HG02981 (cell line): ENCODE results near the gene CTBP1.
A peak's percentile ranks its signal among the peaks of the same experiment; 100 is the strongest.

Experiments
- ATAC-seq: cut with Tn5 transposase; IDR thresholded peaks from one replicate; pipeline ENCODE4 v1.9.1; 2021; ENCODE audit warnings: mild to moderate bottlenecking, moderate library complexity; ENCODE audit not compliant: unreplicated experiment

The CTBP1 gene

DNA sequence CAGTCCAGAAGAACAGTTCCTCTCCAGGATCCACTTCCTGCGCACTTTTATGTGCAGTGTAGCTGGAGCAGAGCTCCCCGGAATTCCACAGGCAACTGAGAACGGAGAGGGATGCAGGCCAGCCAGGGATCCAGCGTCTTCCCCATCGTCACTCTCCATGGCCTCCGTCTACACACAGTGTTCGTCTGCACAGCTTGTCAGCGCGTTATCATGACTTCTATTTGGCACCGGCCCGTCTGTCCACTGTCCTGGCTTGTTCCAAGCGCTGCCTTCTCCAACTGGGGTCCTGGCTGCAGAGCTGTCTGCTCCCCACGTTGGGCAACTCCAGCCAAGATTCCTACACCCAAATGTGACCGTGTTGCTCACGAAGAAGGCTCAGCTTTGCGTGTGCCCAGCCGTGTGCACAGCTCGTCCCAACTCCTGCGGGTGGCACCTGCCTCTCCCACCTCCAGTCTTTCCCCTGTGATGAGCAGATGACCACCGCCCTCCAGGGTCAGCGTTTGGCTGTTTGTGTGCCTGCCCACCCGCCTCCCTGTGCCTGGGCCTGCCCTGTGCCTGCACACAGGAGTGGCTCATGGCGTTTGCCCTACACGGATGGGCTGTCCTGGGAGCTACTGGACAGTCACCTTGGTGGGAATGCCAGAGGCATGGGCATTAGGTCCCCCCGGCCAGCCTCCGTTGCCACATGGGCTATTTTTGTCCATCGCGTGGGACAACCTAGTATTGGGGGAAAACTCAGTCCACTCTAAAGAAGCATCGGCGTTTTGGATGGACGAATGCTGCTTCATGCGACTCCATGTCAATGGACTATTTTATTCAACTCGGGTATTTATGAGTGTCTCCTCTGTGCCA is 2.2 kb upstream of the CTBP1 start:
- ATAC-seq: no peak

DNA sequence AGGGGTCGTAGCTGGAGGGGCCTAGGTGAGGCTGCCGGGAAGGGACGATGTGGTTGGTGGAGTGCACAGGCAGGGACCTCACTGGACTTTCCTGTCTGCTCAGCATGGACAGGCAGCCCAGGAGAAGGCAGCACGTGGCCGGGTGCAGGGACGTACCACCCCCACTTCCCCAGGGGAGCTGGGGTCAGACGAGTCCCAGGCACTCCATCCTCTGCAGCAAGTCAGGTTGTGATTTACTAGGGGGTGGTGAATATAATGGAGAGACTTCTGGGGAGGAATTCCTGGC is 1.5 kb upstream of the CTBP1 start:
- ATAC-seq: no peak

DNA sequence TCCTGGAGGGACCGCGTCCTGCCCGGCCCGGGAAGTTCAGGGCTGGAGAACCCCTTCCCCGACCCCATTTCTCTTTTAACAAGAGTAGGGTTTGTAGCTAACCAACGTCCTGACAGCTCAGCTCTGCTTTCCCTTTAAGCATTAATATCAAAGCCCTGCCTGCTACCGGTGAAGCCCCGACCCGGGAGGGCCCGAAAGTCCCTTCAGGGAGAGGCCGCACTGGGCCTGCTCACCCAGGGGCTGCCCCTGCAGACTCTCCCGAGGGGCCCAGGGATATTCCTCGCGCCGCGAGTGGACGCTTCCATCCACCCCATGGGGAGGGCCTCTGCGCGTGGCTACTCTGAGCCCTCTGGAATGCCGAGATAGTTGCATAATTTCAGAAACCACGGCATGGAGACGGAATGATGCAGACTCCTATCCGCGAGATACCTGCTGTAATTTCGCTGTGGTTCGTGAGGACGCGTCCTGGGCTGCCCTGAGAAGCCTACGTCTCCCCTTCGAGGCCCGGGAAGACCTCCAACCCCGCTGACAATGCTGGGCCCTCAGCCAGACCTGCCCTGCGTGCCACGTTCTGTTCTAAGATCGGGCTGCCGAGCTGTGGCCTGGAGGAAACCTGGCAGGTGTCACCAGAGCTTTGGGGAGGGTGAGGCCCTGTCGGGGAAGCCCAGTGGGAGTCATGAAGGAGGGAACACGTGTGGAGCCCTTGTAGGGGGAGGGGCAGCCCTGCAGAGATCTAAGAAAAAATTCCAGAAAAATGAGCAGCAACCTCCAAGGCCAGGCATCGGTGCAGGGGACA is 999 bp upstream of the CTBP1 start:
- ATAC-seq: peak; percentile 3

DNA sequence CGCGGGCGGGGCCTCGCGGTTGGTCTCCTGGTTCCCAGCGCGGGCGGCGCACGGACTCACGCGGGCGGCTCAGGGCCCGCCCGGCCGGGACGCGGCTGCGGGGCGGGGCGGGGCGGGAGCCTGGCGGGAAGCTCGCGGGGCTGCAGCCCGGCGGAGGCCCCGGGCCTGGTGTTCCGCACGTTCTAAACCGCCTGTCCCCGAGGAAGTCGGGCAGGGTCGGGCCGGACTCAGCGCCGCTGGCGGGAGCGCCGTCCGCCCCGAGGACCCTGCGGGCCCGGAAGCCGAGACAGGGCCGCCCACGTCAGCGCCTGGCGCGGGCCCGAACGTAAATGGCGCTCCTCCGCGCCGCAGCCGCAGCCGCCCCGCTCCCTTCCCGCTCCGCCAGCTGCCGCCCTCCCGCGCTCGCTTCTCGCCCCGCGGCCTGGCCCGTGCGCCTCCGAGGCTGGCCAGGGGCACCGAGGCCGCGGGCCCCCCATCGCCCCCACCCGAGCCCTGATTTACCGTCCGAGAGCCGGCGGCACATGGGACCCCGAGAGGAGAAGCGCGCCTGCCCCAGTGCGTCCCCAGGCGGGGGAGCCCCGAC is 309 bp upstream of the CTBP1 start:
- peak; percentile 52 for ATAC-seq

DNA sequence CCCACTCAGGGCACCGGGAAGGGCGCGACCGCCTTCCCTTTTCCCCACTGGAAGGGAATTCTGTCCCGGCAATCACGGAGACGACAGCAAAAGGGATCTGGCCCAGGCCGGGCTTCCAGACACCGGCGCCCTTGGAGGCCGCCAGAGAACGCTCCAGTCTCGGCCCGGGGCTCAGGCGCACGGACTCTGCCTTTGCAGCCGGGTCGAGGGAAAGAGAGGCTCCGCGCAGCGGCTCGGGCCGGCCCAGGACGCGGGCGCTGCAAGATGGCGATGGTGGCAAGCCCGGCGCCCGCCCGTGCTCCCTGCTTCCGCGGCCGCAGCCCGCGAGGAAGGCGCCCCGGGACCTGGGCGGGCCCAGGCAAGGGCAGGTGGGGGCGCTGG is 1.1 kb downstream of the CTBP1 start:
- peak; percentile 13 for ATAC-seq

DNA sequence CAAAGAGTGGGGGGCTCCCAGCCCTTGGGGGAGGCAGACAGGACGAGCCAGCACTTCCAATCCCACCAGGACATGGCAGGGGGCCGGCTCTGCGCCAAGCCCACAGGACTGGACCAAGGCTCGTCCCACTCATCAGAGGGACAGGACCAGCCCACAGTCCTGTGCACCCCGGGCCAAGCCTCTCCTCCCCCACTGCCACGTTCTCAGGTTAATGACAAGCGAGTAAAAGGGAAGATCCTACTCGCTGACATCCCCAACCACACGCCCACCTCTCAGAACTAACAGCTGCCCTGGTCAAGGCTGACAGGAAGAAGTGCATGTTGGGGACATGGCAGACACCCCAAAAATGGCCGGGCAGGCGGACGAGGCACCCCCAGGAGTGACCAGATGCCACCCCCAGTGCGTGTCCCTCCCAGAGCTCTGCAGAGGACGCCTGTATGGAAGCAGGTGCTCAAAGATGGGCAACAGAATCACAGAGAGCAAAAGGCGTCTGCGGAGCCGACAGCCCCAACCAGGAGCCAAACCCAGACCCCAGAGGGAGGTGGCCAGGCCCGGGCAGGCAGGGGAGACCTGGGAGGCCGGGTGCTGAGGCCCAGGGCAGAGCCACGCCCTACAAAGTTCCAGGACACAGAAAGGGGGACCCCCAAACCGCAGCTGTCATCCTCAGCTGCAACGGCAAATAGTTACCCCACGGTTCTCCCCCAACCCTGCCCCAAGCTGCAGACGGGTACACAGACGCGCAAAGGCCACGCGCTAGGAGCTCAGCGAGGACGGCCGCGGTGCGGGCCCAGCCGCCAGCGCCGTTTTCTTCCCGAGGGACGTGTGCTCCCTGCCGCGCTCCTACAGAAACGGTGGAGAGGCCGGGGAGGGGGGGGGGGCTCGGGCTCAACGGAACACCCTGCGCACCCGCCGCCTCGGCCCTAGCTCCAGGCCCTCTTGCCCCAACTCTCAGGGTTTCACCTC is 1.7 kb downstream of the CTBP1 start:
- ATAC-seq: no peak

DNA sequence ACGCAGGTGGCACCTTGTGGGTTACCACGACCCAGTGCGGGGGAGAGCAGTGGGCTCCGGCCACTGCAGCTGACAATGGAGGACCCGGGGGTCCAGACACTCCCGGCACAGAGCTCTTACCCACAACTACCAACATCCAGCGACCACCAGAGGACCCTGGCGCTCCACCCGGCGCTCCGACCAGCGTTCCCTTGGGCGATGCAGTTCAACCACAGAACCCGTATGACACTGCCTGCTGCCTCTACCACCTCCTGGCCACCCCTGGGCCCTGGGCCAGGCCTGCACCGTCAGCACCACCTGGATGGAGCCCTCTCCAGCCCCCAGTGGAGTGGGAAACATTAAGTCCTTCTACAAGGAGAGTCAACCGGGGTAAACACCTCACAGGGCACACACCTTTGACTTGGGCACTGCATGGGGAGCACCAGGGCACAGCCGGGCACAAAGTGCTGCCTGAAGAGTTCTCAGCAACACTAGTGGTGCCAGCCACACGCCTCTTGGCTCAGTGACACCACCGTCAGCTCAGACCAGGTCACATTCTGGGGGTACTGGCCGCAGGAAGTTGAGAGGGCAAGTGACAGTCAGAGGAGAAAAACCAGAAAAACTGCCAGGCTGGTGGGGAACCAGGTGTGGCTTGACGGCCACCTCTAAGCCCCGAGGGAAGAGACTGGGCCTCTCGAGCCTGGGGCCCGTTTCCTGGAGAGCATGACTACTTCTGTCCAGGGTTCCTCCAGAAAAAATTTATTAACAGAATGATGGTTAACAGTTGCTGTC is 2.6 kb downstream of the CTBP1 start:
- no peak for ATAC-seq

DNA sequence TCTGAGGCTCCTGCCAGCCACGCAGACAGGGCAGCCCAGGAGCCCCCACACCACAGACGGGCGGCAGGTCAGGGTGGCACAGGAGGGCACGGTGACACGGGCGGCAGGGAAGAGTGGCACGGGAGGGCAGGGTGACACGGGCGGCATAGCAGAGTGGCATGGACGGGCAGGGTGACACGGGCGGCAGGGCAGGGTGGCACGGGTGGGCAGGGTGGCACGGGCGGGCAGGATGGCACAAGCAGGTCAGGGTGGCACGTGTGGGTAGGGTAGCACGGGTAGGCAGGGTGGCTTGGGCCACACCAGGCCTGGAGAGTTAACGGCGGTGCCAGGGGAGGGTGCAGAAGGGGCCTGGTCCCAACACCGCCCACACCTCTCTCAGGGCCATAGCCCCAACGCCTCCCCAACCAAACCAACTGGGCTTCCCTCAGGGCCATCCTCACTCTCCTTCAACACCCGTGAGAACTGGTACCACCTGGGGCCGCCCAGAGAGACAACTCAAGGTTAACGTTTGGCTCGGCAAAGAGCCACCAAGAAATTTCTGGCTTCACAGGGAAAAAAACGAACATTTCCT is 3.4 kb downstream of the CTBP1 start:
- no peak for ATAC-seq

DNA sequence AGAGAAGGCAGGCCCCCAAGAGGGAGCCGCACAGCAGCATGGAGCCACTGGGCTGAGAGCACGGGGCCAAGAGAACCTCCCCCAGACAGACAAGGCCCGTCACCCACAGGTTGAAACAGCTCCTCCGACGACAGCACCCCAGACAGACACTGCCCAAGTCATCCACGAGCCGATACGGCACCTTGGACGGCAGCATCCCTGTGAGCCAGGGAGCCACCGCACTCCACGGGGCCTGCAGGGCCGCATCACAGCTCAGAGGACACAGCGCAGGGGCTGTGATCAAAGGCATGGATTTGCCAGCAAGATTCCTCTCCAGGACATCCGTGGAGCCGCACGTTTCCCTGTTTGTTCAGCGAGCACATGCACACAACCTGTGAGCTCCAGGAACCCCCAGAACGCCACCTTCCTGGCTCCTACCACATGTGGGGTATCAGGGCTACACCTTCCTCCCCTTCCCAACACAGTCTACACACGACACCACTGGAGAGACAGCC is 3.9 kb downstream of the CTBP1 start:
- no peak for ATAC-seq

DNA sequence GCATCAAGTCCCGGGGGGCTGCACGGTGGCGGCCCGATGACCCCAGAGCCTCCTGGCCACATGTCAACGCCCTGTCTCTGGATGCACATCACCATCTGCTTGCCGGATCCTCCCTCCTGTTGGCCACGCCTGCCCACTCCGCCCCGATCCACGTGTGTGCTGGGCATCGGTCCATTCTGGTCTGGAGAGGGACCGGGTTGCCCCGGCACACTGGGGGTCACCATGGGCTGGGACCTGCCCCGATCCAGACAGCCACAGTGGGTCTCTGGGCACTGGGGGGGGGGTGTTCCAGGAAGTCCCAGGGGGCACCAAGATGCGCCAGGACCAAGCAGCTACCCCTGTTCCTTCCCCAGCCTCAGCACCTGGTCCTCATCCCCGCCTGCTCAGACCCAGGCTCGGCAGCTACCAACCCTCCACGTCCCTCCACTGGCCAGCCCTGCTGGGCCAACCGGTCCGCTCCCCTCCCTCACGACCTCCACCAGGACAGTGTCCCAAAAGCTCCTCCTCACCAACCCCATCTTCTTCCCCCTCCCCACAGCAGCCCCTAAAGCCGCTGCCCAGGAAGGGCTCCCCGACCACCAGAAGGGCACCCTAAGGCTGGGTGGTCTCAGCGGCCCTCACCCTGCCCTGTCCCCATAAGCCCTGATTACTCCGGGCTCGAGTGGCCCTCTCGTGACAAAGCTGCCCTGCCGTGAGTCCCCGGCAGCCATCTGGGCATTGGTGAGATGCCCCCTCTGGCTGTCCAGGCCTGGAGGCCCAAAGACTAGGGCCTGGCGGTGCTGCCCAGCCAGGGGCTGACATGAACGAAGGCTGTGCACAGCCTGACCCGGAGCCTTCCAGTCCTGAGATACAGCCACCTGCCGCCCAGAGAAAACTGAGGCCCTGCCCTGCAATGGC is 4.6 kb downstream of the CTBP1 start:
- ATAC-seq: no peak

DNA sequence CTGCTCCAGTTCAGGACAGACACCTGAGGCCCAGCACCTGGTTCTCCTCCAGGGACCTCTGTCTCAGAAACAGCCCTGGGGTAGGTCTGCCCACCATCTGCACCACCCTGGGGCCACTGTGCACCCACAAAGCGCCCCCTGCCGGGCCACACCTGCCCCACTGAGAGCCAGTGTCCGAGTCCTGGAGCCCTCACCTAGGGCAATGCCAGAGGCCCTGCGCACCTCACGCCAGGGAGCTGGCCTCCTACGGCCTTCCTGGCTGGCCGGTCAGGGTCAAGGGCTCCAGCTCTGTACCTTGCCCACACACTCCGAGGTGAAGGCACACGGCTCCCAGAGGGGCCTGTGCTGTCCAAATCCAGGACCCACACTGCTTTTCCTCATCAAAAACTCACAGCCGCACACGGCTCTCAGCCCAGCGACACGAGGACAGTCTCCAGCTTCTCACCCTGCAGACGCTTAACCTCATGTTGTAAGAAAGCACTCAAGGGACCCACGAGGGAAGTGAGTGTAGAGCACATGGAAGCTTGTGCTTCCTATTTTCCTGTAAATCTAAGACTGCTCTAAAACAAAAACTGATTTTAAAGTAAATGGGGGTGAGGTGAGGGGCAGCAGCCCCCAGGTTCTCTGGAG is 5.4 kb downstream of the CTBP1 start:
- ATAC-seq: no peak

DNA sequence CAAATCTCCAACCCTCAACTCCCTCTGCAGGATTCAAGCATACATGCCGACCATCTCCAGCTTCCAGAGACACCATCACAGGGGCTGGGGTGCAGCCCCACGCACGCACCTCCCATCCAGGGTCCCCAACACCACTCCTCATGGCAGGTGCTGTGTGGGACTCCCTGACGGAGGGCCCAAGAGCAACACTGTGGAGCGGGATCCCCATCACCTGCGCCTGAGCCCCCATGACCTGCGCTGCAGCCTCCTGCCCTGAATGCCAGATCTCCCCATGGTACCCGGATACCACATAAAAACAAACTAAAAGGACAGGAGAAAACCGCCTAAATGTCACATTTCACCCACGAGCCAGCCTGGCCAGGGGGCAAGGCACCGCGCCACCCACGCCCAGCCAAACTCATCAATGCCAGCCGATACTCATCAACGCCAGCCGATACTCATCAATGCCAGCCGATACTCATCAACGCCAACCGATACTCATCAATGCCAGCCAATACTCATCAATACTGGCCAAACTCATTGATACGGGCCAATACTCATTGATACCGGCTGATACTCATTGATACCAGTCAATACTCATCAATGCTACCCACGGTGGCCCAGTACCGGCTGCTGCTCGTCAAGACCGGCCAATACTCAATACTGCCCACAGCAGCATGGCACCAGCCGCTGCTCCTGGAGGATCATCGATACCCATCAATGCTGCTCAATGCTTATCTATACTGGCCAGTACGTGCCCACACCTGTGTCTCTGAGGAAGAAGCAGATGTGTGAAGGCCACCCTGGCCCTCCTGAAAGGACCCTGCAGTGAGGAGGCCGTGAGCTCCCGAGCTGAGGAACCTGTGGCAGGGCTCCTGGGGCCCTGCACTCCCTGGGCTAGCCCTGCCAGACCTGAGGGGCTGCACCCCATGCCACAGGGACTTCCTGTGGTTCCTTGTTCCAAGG is 6.2 kb downstream of the CTBP1 start:
- no peak for ATAC-seq

DNA sequence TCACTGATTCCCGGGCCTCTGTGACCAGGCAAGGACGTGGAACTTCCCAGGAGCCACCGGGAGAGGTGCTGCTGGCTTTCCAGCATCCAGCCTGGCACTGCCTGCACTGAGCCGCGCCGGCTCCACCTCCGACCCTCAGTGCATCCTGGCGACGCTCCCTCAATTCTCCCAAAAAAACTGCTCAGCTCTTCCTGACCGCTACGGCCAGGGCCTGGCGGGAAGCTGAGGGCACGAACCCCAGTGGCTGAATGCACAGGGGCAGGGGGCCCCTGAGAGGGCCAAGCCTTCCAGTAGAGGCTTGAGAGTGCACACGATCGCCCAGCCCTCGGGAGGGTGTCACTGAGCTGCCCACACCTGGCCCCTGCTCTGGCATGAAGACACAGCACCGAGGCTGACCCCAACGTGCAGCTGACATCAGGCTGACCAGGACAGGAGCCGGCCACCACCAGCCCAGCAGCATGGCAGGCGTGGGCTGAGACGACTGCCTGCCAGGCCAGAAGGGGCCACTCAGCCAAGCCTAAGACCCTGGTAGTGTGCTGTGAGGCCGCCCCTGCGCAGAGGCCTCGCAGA is 6.9 kb downstream of the CTBP1 start:
- no peak for ATAC-seq

DNA sequence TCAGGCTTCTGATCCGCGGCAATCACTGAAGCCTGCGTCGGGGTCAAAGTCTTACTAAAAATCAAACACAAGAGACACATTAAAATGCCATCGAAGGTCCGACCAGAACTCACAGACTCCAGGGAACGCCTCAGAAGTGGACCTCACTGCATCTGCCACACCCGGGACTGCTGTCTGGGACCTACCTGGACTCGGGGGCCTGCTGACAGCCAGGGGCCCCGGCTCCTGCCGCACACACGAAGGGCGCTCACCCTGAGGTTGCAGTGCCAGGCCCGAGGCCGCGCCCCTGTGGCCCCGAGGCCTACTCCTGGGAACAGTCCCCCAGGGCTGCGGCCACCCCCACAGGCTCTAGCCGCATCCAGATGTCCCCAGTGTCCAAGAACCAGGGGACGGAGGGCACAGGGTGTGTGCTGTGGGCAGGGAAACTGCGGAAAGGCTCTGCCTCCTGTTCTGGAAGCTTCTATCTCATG is 7.4 kb downstream of the CTBP1 start:
- no peak for ATAC-seq

DNA sequence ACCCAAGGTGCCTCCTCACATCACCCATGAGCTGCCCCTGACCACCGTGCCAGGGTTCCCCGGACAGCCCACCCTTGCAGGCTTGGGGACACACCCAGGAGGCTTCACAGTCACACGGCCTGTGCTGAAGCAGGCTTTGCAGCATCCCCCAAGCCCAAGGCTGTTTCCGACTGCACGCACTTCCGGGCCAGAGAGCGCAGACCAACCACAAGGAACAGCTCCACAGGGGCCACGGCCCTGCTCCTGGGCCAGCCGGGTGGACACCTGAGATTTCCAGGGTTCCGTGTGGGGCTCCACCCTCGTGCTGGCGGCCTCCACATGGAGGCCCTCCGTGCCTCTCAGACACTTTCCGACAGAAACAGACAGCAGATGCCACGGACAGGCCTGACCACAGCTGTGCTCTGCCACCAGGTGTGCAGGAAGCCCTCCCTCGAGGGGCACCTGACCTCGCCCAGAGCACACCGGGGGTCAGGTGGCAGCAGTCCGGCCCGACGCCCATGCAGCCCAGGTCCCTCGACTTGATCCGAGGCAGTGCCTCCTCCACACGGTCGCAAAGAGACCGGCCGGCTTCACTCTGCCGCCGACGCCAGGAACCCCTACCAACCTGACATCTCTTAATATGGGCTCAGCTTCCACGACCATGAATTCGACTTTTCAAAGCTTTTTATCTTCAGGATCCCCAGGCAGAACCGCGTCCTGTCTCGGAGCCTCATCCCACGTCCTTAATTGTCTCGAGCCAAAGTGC is 8.0 kb downstream of the CTBP1 start:
- ATAC-seq: no peak

DNA sequence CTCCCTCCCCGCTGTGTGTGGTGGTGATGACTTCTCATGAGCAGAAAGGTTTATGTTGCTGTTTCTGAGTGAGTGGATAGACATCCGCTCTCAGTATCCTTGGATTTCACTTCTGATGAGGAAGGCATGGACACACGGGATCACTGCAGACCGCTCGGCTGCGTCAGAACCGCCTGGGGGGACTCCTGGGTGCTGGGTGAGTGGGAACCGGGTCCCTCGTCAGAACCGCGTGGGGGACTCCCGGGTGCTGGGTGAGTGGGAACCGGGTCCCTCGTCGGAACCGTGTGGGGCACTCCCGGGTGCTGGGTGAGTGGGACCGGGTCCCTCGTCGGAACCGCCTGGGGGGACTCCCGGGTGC is 9.0 kb downstream of the CTBP1 start:
- no peak for ATAC-seq
